Fibroblast of skin of left quadriceps (primary cell): ENCODE measurements around the gene UBE2Z.
"Not testable (repeated sequence)": the region's sequence is repeated elsewhere in the genome, so short reads cannot be mapped to it uniquely, and the experiment has no call there.

Source experiments
- DNase-seq, 2 experiments: peaks; one replicate each; pipeline ENCODE4 v3.0.0-alpha.2; 2013; ENCODE audit warnings: low read depth in 2 of 2

The UBE2Z gene

DNA sequence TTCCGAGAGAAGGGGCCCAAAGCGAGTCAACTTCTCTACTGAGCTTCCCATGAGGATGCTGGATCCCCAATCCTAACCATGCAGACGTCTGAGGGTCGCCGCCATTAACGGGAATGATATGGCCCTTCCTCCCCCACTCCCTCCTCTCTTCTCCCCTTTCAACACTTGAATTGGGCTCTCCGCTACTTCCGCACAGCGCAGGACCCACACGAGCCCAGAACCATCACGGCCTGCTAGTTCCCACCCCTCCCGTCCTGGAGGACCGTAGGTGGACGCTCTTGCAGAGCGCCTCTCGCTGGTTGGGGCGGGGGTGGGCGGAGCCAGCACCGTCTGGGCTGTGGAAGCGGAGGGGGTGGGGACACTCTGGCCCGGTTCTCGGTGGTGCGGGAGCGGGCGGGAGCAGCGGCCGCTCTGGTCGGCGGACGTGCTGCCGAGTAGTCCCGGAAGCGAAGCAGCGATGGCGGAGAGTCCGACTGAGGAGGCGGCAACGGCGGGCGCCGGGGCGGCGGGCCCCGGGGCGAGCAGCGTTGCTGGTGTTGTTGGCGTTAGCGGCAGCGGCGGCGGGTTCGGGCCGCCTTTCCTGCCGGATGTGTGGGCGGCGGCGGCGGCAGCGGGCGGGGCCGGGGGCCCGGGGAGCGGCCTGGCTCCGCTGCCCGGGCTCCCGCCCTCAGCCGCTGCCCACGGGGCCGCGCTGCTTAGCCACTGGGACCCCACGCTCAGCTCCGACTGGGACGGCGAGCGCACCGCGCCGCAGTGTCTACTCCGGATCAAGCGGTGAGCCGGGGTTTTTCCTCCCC, at the start of gene UBE2Z:
UBE2Z (plus strand) TSS at position 361 of the 797 bp plus-strand sequence; CDS start at position 458, 97 bp downstream.
- peak; percentile 90 to 91 for DNase-seq

DNA sequence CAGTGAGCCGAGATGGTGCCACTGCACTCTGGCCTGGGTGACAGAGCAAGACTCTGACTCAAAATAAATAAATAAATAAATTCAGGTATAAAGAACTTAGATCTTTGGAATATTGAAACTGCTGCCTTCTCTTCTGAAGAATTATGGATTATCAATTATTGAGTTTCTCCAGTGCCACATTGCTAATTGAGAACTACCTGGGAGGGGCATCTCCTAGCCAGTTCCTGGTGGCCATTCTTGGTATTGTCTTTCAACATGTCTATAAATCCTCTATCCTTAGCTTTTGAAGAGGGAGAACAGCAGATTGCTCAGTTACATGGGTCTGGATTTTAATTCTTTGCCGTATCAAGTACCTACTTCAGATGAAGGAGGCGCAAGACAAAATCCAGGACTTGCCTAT, 48.2 kb upstream of the UBE2Z start:
- no peak for DNase-seq

DNA sequence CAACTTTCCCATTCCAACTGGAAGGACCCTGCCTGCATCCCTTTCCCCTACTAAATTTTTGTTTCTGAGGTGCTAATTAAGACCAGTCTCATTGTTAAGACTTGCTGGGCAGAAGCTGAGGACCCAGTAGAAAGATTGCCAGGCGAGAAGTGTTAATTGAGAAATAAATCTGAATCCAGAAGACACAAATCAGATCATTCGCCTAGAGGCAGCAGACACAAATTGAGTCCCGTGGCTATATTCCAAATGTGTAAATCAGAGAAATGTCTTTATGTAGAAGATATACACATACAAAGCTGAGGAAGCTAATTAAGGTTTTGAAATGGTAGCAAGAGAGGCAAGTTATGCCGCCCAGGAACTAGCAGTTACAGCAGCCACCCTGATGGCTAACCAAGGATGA, 47.8 kb upstream of the UBE2Z start:
- DNase-seq, result no peak

DNA sequence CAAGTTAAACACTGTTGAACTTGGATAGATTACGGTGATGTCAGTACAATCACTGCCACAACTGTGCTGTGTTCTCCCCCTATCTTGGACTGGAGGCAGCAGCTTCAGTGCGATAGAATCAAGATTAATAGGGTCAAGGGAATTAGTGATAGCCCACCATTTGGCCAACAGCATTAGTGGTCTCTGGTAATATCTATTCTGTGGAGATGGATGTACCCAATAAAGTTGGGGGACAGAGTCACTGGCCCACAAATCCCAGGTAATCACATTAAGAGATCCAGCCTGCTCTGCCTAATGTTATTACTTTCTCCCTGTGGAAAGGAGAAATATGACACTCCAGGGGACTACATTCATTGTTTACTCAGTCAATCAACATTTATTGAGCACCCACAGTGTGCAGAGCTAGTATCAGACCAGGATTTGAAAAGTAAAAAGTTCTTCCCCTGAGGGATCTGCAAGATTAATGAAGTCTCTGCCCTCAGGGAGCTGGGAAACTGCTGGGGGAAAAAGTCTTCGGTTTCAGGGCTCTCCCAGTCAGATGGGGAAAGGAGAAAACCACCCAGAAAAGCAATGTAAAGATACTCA, 39.2 kb upstream of the UBE2Z start:
- no peak for DNase-seq

DNA sequence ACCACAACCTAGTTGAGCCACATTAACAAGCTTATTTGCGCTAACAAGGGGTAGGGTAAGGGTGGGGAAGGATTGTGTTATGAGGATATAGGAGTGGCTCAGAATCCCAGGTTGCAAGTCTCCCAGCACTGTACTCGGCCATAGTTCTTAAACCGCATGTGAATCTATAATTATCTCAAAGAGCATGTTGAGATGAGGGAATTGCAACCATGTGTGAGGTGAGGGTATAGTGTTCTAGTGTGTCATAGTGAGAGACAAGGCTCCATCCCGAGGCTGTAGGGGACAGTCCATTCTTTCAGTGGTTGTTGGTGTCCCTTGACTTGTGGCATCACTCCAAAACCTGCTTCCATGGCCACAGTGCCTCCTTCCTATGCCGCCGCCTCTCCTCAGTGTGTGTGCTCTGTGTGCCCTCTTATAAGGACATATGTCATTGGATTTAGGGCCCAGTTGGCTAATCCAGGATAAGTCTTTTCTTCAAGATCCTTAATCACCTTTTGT, 38.3 kb upstream of the UBE2Z start:
- no peak for DNase-seq

DNA sequence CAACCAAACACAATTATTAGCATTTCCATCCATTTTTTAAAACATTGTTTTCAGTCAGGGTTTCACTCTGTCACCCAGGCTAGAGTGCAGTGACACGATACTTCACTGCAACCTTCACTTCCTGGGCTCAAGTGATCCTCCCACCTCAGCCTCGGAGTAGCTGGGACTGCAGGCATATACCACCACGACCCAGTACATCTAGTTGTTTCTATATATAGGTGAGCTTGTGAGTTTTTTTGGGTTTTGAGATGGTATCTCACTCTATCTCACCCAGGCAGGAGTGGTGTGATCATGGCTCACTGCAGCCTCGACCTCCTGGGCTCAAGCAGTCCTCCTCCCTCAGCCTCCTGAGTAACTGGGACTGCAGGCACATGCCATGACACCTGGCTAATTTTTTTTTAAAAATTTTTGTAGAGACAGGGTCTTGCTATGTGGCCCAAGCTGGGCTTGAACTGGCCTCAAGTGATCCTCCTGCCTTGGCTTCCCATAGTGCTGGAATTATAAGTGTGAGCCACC, 37.1 kb upstream of the UBE2Z start:
- no peak for DNase-seq

DNA sequence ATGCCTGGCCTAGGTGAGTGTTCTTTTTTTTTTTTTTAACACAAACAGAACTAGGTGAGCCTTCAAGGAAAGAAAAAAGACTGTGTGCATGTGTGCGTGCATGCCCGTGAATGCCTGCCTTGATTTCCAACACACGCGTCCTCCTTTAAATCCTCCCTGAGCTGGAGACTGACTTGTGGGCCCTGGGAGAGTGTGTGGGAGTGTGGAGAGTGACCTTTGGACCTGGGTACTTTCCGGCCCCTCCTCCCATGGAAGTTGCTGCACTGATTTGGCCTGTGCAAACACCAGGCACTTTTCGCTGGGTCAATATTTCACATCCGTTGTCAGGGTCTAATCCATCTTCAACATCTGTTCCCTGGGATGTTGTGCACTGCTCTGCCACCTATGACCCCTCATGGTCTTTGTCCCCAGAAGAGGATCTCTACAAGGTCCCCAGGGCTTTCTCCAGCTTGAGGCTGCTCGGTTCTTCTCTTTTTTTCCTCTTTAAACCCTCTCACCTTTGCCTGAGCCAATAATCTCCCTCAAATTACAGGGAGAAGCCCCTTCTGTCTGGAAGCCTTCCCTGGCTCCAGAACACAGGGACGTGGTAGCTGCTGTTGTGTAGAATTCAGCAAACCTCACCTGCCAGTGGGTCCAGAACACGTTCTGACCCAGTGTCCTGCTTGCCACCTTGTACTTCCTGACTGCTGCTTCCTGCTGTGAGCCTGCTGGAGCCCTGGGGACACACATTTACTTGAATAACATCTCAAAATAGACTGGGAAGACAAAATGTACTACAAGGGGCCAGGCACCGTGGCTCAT, 36.5 kb upstream of the UBE2Z start:
- DNase-seq, result no peak

DNA sequence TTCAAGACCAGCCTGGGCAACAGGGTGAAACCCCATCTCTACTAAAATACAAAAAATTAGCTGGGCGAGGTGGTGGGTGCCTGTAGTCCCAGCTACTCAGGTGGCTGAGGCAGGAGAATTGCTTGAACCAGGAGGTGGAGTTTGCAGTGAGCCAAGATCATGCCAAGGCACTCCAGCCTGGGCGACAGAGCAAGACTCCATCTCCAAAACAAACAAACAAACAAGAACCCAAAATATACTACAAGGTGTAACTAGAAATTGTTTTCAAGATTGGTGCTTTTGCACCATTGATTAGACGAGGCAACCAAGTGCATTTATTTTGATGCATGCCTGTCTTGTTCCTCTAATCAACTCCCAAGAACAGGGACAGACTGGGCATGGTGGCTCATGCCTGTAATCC, 35.8 kb upstream of the UBE2Z start:
- DNase-seq, result not testable (repeated sequence)

DNA sequence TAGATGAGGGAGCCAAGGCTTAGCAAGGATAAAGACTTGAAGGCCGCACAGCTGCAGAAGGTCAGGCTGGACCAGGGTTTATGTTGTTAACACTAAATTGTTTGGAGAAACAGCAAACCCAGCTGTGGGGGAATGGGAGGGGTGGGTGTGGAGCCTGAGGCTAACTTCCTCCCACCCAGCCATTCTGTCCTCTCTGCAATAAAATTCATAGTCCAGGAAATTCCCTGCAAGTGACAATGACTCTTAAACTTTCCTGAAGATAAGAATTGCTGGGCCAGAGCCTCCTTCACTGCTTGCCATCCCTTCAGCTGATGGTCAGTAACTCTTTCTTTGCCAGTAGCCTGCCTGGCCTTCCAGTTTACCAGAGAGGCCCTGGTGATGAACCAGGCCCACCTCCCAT, 35.0 kb upstream of the UBE2Z start:
- DNase-seq, result no peak

DNA sequence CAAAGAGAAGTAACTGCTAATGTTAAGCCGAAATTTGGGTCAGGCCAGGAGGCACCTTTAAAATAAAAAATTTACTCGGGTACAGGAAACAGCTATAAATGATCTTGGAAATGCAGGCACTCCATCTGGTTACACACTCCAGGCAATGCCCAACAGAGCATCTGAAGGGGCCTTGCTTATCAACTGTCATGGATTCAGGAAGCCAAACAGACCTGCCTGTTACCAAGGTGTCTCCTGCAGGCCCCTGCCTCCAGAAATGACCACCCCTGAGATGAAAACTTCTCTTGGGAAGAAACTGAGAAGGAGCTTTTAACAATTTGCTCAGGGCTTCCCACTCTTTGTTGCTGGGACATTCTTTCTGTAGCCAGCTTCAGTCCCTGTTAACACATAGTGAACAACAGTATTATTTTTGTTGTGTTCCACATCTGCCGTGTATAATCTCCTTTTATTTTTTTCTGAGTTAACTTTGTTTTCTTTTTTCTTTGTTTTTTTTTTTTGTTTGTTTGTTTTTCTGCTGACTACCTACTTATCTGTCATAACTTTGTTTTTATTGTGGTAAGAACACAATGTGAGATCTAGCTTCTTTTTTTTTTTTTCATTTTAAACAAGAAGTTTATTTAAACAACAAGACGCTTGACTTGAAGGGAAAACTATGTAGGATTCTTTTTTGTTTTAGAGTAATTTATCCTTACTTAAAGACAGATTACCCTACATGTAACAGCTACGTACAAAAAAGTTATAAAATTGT, 34.3 kb upstream of the UBE2Z start:
- DNase-seq, result no peak

DNA sequence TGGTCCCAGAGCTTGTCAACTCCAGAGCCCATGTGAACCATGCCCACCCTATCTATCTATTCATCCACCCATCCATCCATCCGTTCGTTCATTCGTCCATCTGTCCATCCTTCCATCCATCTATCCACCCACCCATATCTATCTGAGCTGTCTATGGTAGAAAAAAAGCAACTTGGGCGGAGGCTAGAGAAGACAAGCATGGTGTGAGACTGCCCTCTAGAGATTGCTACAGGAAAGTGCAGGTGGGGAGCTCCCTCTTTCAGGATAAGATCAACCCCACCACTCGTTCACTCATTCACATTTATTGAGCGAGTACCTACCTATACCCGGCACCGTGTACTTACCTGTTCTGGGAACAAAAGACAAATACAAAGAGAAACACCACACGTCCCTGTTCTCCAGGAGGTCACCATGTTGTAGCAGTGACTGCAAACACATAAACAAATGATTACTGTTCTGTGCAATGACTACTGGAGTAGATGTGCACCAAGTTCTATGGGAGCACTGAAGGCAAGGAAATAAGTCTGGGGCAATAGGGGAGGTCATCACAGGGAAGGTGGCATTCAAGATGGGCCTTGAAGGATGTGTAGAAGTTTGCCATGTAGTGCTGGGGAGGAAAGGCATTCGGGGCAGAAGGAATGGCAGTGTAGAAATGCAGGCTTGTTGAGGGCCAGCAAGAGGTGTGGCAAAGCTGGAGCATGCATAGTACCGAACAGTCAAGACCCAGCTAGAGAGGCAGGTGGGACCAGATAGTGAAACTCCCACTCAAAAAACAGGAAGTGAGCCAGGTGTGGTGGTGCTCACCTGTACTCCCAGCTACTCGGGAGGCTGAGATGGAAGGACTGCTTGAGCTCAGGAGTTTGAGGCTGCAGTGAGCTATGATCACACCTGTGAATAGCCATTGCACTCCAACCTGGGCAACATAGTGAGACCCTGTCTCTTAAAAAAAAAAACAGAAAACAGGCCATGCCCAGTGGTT, 29.0 kb upstream of the UBE2Z start:
- peak; percentile 32 to 38 for DNase-seq

DNA sequence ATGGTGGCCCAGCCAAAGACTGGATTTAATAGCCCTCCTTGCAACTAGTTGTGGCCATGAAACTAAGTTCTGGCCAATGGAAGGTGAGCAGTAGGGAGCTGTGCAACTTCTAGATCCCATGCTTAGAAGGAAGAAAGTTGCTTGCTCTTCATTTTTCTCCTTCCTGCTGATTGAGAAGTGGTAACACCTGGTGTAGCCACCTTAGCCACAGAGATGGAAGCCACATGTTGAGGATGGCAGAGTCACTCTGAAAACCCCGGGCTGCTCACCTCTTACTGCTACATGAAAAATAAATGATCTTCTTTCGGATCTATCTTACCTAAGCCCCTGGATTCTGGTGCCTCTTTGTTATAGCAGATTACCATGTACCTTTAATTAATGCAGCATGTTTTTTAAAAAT, 25.9 kb upstream of the UBE2Z start:
- no peak for DNase-seq

DNA sequence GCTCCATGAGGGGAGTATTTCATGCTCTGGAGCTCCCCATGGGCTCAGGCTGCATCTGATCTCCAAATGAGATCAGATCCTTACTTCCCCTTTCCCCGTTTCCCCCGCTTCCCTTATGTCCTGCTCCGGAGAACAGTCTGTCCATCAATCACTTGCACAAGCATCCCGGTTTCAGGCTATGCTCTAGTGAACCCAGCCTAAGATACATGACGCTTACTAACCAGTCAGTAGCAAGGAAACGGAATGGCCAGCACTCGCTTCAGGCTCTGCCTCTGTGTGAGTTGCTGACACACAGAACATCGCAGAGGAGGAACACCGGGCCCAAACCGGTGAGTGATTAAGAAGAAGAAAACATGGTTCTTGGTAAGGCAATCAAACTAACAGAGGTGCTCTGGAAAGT, 25.0 kb upstream of the UBE2Z start:
- DNase-seq, result no peak

DNA sequence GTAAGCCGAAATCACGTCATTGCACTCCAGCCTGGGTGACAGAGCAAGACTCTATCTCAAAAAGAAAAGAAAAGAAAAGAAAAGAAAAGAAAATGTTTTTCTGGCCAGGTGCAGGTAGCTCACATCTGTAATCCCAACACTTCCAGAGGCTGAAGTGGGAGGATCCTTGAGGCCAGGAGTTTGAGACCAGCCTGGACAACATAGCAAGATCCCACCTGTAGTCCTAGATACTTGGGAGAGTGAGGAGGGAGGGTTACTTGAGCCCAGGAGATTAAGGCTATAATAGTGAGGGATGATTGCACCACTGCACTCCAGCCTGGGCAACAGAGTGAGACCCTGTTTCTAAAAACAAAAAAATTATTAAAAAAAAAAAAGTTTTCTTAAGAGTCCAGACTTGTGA, 18.1 kb upstream of the UBE2Z start:
- no peak for DNase-seq

DNA sequence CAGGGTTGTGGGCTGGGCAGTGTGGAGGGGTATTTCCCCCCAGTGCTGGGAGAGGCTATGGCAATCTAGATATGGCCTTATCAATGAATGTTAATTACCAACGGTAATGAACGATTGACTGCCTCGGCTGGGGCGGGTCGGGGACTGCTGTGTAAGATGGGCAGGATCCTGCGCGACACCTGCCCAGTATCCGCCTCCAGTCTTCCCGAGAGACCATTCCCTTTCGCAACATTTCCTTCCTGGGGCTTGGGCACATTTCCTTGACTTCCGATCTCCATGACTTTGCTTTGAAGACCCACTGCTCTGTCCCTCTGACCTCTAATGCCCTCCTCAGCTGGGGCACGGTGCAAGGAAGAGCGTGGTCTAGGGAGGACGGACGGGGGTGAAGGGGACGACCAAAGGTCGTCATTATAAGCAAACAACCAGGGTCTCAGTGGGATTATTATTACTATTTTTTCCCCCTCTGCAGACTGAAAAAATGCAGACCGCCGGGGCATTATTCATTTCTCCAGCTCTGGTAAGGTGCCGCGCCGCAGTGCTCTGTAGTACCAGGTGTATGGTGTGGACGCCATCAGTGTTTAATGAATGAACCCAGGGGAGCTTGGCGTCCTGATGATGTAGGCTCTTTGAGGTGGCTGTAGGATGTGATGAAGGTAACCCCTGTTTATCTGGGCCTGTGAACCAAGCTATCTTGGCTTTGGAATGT, 15.1 kb upstream of the UBE2Z start:
- DNase-seq, result no peak

DNA sequence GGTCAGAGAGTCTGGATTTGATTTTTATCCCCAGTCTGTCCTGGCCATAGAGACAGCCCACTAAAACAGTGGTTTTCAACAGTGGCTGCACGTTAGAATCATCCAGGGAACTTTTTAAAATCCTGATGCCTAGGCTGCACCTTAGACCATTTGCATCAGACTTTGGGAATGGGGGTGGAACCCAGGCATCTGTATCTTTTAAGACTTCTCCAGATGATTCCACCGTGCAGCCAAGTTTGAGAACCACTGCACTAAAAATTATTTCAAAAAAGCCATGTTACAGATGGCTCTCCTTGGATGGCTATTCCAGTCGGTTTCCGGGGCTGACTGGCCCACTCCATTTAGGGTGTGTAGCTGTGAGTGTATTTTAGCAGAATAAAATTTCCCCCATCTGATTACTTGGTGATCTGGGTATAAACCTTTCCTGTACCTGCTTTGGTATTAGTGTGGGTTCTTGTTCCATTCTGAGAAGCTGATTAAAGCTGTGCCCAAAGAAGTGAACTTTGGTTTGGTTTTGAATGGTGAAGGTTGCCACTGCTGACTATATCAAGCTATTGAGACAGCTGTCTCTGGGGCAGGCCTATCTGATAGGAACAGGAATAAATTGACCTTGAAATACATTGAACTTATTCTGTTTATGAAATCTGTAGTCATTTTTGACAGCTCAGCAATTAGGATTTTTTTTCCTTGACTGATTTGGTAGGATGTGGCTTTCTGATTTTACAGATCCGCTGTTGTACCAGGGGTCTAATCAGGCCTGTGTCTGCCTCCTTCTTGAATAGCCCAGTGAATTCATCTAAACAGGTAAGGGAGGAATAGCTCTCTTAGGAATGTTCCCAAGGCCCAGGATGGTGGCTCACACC, 14.3 kb upstream of the UBE2Z start:
- no peak for DNase-seq

DNA sequence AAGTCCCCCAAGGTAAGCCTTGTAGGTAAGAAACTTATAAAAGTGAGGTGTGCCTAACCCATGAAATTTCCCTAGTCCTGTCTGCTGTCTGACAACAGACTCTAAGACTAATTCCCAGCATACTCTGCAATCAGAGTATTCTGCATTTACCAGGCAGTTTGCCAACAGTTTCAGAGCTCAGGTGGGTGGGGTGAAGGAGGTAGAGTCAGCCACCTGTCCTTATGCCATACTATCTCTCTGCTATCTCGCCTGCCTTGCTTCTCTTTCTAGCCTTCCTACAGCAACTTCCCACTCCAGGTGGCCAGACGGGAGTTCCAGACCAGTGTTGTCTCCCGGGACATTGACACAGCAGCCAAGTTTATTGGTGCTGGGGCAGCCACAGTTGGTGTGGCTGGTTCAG, 13.3 kb upstream of the UBE2Z start:
- DNase-seq, result no peak

DNA sequence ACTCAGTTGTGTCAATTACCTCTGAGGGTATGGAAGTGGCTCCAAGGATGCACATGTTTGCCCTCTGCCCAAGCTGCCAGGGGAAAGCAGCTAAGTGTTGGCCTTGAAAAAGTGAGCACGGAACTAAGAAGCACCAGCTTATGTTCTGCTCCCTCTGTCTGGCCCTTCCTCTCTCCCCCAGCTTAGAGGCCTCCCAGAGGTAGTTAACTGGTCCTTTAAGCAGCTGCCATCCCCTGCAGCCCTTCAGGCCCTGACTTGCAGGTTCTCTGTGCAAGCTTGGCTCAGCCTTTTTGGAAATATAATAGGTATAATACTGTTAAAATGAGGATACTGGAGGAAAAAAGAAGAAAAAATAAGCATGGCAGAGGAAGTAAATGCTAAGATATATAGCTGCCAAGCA, 7.0 kb upstream of the UBE2Z start:
- DNase-seq, result no peak

DNA sequence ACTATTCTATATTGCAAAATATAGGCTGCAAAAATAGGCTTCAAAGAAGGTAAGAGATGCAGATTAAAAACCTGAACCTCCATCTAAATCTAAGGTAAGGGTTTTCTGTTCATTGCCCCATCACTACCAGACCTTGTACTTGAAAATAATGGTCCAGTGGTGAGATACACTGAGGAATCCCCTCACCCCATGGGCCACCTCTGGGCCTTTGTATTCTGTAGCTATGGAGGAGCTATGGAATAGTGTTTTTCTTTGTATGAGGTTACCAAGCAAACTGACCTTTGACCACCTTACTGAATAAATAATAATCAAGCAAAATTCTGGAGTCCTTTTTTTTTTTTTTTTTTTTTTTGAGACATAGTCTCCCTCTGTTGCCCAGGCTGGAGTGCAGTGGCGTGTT, 4.8 kb upstream of the UBE2Z start:
- no peak for DNase-seq
